B cell (primary cell): ENCODE measurements around the gene SPATA24. TPM values are rescaled to one million over a fixed set of nuclear protein-coding genes. Genes with fewer than 3 reads are reported as not detected.

Experiments used
- ATAC-seq: fragments of 200-7000 bp; cut with Tn5 transposase; one replicate; pipeline ENCODE4 v1.10.0; 2021; ENCODE audit warnings: low read depth, mild to moderate bottlenecking, moderate number of reproducible peaks, moderate library complexity
- CTCF ChIA-PET: fragments of 350-600 bp; sonication (Branson Sonifier 250); formaldehyde crosslinking; loops from one replicate; lab custom pipeline; 2021; ENCODE audit warnings: antibody characterized with exemption, inconsistent platforms; lab: Charles Lee
- POLR2A ChIA-PET: fragments of 350-600 bp; sonication (Branson Sonifier 250); formaldehyde crosslinking; loops from one replicate; lab custom pipeline; 2021; ENCODE audit warnings: antibody characterized with exemption; lab: Charles Lee
- DNase-seq: peaks from one replicate; pipeline ENCODE4 v3.0.0; 2013
- H2AFZ ChIP-seq: 2 replicates; pipeline ENCODE4 v1.6.1; 2012; ENCODE audit warnings: mild to moderate bottlenecking, low read depth, low read length; ENCODE audit not compliant: insufficient read depth, poor library complexity, severe bottlenecking
- H3K27ac ChIP-seq, 2 donors: 1 replicate in 1 of 2; 2 replicates in 1 of 2; pipeline ENCODE4 v1.5.1; 2012 to 2013; ENCODE audit warnings: low read length in 2 of 2, mild to moderate bottlenecking in 2 of 2, moderate library complexity in 1 of 2
- H3K27me3 ChIP-seq, 4 experiments: fragments of 200-600 bp in 1 of 4; sonication (generic) in 1 of 4; replicated peaks in 1 of 4; 1 replicate in 2 of 4; 2 replicates in 2 of 4; pipeline versions ENCODE4 v1.6.1 to v1.7.0; 2013 to 2016; ENCODE audit warnings: low read length in 3 of 4, mild to moderate bottlenecking in 2 of 4, mixed read lengths in 1 of 4, moderate library complexity in 1 of 4; ENCODE audit not compliant: insufficient read depth in 4 of 4, control insufficient read depth in 3 of 4; ENCODE audit errors: control extremely low read depth in 1 of 4
- H3K36me3 ChIP-seq, 2 experiments: replicated peaks in 1 of 2; 1 replicate in 1 of 2; 2 replicates in 1 of 2; pipeline versions ENCODE4 v1.6.1 to v1.7.1; 2013; ENCODE audit warnings: low read length in 1 of 2; ENCODE audit not compliant: insufficient read depth in 2 of 2, control insufficient read depth in 1 of 2; ENCODE audit errors: control extremely low read depth in 1 of 2, extremely low read depth in 1 of 2
- H3K4me1 ChIP-seq, 2 donors: fragments of 200-600 bp in 1 of 2; sonication (generic) in 1 of 2; 1 replicate in 1 of 2; 2 replicates in 1 of 2; pipeline versions ENCODE4 v1.5.1 to v1.6.1; 2013 to 2017; ENCODE audit warnings: low read length in 2 of 2; ENCODE audit not compliant: control insufficient read depth in 2 of 2, insufficient read depth in 2 of 2
- H3K4me2 ChIP-seq: replicated peaks from 2 replicates; pipeline ENCODE3; 2012; ENCODE audit warnings: mild to moderate bottlenecking, low read depth, low read length; ENCODE audit not compliant: poor library complexity, severe bottlenecking
- H3K4me3 ChIP-seq, 5 experiments: fragments of 200-600 bp in 1 of 5; sonication (generic) in 1 of 5; 1 replicate in 3 of 5; 2 replicates in 2 of 5; pipeline versions ENCODE4 v1.5.1 to v1.7.0; 2011 to 2016; ENCODE audit warnings: low read length in 4 of 5, mild to moderate bottlenecking in 4 of 5, low read depth in 2 of 5, control low read depth in 1 of 5, moderate library complexity in 1 of 5; ENCODE audit not compliant: insufficient read depth in 1 of 5; ENCODE audit errors: control extremely low read depth in 1 of 5, extremely low read depth in 1 of 5
- H3K79me2 ChIP-seq: fragments of 200-600 bp; sonication (generic); one replicate; pipeline ENCODE4 v1.6.0; 2016; ENCODE audit warnings: low read length; ENCODE audit not compliant: control insufficient read depth, insufficient read depth
- H3K9ac ChIP-seq: fragments of 200-600 bp; sonication (generic); 2 replicates; pipeline ENCODE4 v1.6.1; 2017; ENCODE audit warnings: mild to moderate bottlenecking, low read length, moderate library complexity
- H3K9me3 ChIP-seq, 3 donors: one replicate each; pipeline versions ENCODE4 v1.6.1 to v1.7.1; 2013; ENCODE audit warnings: low read length in 2 of 3; ENCODE audit not compliant: control insufficient read depth in 2 of 3, insufficient read depth in 1 of 3; ENCODE audit errors: control extremely low read depth in 1 of 3
- H4K20me1 ChIP-seq: 2 replicates; pipeline ENCODE4 v1.6.0; 2012; ENCODE audit warnings: mild to moderate bottlenecking, low read length; ENCODE audit not compliant: insufficient read depth, control insufficient read depth, poor library complexity, severe bottlenecking
- H3K27ac Mint-ChIP-seq: one replicate; pipeline ENCODE4 v1.8.0; 2021; ENCODE audit warnings: mixed read lengths
- H3K27me3 Mint-ChIP-seq: one replicate; pipeline ENCODE4 v1.8.0; 2021; ENCODE audit warnings: mixed read lengths
- H3K4me1 Mint-ChIP-seq: one replicate; pipeline ENCODE4 v1.8.0; 2021; ENCODE audit warnings: mixed read lengths
- H3K4me3 Mint-ChIP-seq: one replicate; pipeline ENCODE4 v1.8.0; 2021; ENCODE audit warnings: mixed read lengths
- H3K9me3 Mint-ChIP-seq: one replicate; pipeline ENCODE4 v1.8.0; 2022; ENCODE audit warnings: mixed read lengths; ENCODE audit not compliant: insufficient read depth
- EZH2 ChIP-seq: IDR thresholded peaks from 2 replicates; pipeline ENCODE4 v1.6.1; 2012; ENCODE audit warnings: borderline replicate concordance, low read depth, mild to moderate bottlenecking, moderate library complexity, low read length; ENCODE audit not compliant: insufficient read depth, poor library complexity, severe bottlenecking
- WGBS: methylation state at CpG from one replicate; pipeline ENCODE4 v1.1.5; 2013; ENCODE audit warnings: missing lambda C conversion rate; ENCODE audit not compliant: insufficient coverage; 5-methylcytosine and 5-hydroxymethylcytosine counted together
- intact Hi-C: fragments of 100-400 bp; cut with micrococcal nuclease; formaldehyde crosslinking; loops from one replicate; pipeline ENCODE4 v1.10.0; 2022
- polyA plus RNA-seq: library from polyadenylated mRNA; depleted of rRNA; stranded (reverse); fragments of >200 nt; gene quantifications from 2 replicates; pipeline ENCODE4 v1.2.3, GENCODE V29; 2012
- total RNA-seq, 2 donors: library from RNA; stranded (reverse); fragments of 120-200 nt in 1 of 2; gene quantifications; 1 replicate in 1 of 2; 2 replicates in 1 of 2; pipeline versions ENCODE4 v1.2.3 to v1.2.4, GENCODE V29; 2013 to 2022
- TF ChIP-seq, protein P1 (sequence below): fragments of 200-600 bp; IDR thresholded peaks from one replicate; pipeline ENCODE4 v1.8.0; 2022; ENCODE audit warnings: antibody characterized with exemption, mild to moderate bottlenecking

SPATA24 gene
- total and polyA plus RNA-seq, 2 donors (not counting 1 experiment from before 2014, with no cell fraction given), result 2.0 to 6.4 TPM

DNA sequence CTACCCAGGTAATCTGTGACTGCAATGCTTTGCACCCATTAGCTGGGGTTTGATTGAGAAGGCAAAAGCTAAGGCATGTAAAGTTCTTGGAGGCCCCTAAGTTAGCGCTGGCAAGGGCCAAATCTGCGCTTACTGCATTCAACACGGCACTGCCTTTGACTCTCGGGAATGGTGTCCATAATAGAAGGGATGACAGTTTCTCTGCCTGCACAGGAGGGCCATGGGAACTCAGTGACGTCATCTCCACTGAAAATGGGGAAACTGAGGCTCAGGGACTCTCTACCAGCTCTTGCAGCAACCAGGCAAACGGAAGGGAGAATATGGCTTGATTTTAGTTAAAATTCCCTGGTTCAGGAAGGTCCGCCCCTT is 487 bp downstream of the SPATA24 start:
- CTCF ChIA-PET, result interaction anchor here (0.7 to 2.9 kb wide), 14 partner anchors 9 to 360 kb away, joined by 3 to 9 read pairs (median 4); partner anchors contain the start of genes DNAJC18, MZB1, PAIP2 and PROB1
- peaks cover 40% of the 10 kb centered on the region for H3K4me1 Mint-ChIP-seq
- no peaks in the 10 kb centered on the region for H3K36me3 ChIP-seq
- no peaks in the 10 kb centered on the region for H3K27me3 Mint-ChIP-seq
- TF ChIP-seq EZH2, result no peak
- TF ChIP-seq, protein P1, sequence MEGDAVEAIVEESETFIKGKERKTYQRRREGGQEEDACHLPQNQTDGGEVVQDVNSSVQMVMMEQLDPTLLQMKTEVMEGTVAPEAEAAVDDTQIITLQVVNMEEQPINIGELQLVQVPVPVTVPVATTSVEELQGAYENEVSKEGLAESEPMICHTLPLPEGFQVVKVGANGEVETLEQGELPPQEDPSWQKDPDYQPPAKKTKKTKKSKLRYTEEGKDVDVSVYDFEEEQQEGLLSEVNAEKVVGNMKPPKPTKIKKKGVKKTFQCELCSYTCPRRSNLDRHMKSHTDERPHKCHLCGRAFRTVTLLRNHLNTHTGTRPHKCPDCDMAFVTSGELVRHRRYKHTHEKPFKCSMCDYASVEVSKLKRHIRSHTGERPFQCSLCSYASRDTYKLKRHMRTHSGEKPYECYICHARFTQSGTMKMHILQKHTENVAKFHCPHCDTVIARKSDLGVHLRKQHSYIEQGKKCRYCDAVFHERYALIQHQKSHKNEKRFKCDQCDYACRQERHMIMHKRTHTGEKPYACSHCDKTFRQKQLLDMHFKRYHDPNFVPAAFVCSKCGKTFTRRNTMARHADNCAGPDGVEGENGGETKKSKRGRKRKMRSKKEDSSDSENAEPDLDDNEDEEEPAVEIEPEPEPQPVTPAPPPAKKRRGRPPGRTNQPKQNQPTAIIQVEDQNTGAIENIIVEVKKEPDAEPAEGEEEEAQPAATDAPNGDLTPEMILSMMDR, result no peak
- no peak for ATAC-seq
- peaks cover 4% of the 10 kb centered on the region for H3K79me2 ChIP-seq
- peak overlapping the region; percentile 97 for H3K27ac Mint-ChIP-seq
- peak overlapping the region; percentile 75 for H2AFZ ChIP-seq
- H3K4me3 Mint-ChIP-seq, result peak overlapping the region; percentile 95
- POLR2A ChIA-PET, result interaction anchor here (1.0 to 2.0 kb wide), 11 partner anchors 10 to 828 kb away, joined by 3 to 8 read pairs (median 3); partner anchors contain the start of genes DNAJC18, HSPA9, MATR3 and MZB1
- H3K9ac ChIP-seq, result peak overlapping the region; percentile 62
- DNase-seq, result no peak
- WGBS, result 23% methylated on average over 7 of the region's 7 CpGs
- no peaks in the 10 kb centered on the region for H3K27me3 ChIP-seq
- H3K9me3 Mint-ChIP-seq, result no peaks in the 10 kb centered on the region
- peak overlapping the region; percentile 74 for H3K4me2 ChIP-seq
- intact Hi-C loops, result loop anchor here (10.0 kb wide), 3 partner anchors 231 to 939 kb away; partner anchors contain the start of gene EGR1
- no peaks in the 10 kb centered on the region for H4K20me1 ChIP-seq
- H3K27ac ChIP-seq, result peak overlapping the region; percentile 85 to 86
- peak overlapping the region; percentile 50 to 73 (median 65) for H3K4me3 ChIP-seq
- H3K4me1 ChIP-seq, result peaks cover 31 to 40% of the 10 kb centered on the region in 2 donors
- no peaks in the 10 kb centered on the region for H3K9me3 ChIP-seq

- Histone ChIP-seq H3K9ac (no peak overlapping the region), H3K36me3 (no peaks in the 10 kb centered on the region), H3K9me3 (no peaks in the 10 kb centered on the region), H3K4me1 (peaks cover 24 to 33% of the 10 kb centered on the region in 2 donors), H3K27ac (peak overlapping the region in 1 of 2 donors; percentile 86), H2AFZ (no peak overlapping the region), H3K27me3 (no peaks in the 10 kb centered on the region), H3K4me2 (no peak overlapping the region), H3K79me2 (peaks cover 4% of the 10 kb centered on the region), H3K4me3 (no peak overlapping the region), H4K20me1 (no peaks in the 10 kb centered on the region)
- 63% methylated on average over 5 of the region's 7 CpGs for WGBS
- Mint-ChIP-seq H3K27ac (peak overlapping the region; percentile 97), H3K4me3 (peak overlapping the region; percentile 95), H3K4me1 (peaks cover 36% of the 10 kb centered on the region), H3K27me3 (no peaks in the 10 kb centered on the region), H3K9me3 (no peaks in the 10 kb centered on the region)
- ATAC-seq, result no peak
- peak; percentile 39 for DNase-seq
- intact Hi-C loops, result loop anchor here (10.0 kb wide), 3 partner anchors 232 to 938 kb away; partner anchors contain the start of gene EGR1
- TF ChIP-seq EZH2, result no peak
- TF ChIP-seq, protein P1, result no peak
- ChIA-PET POLR2A (interaction anchor here (1.1 to 2.0 kb wide), 7 partner anchors 9 to 109 kb away, joined by 3 to 8 read pairs (median 4); partner anchors contain the start of genes DNAJC18, MATR3, MZB1 and PAIP2), CTCF (interaction anchor here (0.7 to 2.9 kb wide), 8 partner anchors 8 to 361 kb away, joined by 3 to 9 read pairs (median 5); partner anchors contain the start of gene PROB1)
Measured at GRCh38 chr5:139402561-139403158, 1.2 kb downstream of the SPATA24 start.
